Fibroblast of upper back skin (primary cell): Measurements from ENCODE around the gene NR2E1.
A peak's percentile ranks its signal among the peaks of the same experiment; 100 is the strongest.

Source experiments
- DNase-seq: peaks from one replicate; pipeline ENCODE4 v3.0.0-alpha.2; 2013

Gene NR2E1

GRCh38 chr6:108222064-108222463 lies 56.2 kb downstream of the NR2E1 start:
- DNase-seq, result no peak

GRCh38 chr6:108222504-108222903 lies 56.7 kb downstream of the NR2E1 start:
- DNase-seq, result peak; percentile 7

DNA sequence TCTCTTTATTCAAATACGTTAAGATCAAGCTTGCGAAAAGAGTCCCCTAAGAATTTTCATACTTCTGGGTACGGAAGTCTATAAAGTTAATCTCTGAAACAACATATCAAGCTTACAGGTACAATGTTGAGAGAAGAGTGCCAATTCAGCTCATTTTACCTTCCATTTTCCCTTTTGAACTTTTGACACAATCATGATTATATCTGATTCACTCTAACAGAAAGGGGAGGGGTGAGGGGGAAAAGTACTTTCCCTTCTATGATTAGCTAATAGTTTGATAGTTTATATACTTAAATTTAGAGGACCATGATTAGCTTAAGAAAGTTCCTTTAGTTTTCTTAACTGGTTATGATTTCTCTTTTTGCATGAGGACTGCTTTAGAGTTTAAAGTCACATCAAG lies 61.5 kb downstream of the NR2E1 start:
- no peak for DNase-seq

- no peak for DNase-seq
These were observed 62.6 kb downstream of the NR2E1 start for GRCh38 chr6:108228416-108228815.

- DNase-seq, result no peak
These were observed 69.3 kb downstream of the NR2E1 start for GRCh38 chr6:108235127-108235526.

DNA sequence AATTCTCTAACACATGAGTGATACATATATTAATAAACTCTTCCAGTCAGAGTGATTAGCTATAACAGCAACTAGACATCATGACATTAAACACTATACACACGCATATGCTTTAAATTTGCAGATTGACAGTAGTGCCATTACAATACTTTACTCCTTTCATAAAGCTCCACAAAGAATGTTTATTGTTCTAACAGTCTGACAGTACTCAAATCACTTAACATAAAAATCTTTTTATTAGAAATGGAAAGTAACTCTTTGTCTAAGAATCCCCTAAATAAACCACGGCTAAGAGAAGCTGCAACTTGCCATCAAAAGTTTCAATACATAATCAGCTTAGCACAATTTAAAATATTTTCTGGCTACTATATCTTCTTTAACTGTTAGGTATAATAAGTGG lies 71.0 kb downstream of the NR2E1 start:
- no peak for DNase-seq

- DNase-seq, result no peak
These were observed 72.5 kb downstream of the NR2E1 start for GRCh38 chr6:108238322-108238721.
